Neural progenitor cell (in vitro differentiated cells): ENCODE results near the gene NEDD4.

ENCODE experiments used
- CTCF ChIP-seq: fragments of 200-600 bp; sonication (generic); IDR thresholded peaks from 2 replicates; pipeline ENCODE4 v1.5.1; 2017; ENCODE audit warnings: antibody characterized with exemption, mild to moderate bottlenecking
- EZH2phosphoT487 ChIP-seq: fragments of 200-600 bp; sonication (generic); IDR thresholded peaks from 2 replicates; pipeline ENCODE4 v1.6.1; 2017; ENCODE audit warnings: antibody characterized with exemption

DNA sequence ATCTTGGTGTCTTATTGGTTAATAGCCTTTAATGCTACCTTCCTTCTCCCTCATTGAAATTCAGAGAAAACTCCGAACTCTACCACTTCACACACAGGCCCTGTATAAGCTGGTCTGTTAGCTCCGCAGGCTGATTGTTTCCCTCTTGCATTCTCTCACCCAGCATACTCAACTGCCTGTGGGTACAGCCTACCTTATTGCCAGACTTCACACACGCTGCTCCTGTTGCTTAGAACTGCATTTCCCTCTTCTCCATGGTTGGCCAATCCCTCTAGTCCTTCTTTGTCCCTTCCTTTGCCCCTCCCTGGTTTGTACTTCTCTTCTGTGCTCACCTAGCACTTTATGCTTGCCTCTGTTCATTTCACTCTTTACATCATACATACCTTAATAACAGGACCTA is 157.5 kb downstream of the NEDD4 start:
- no peak for TF ChIP-seq CTCF
- no peak for TF ChIP-seq EZH2phosphoT487
